ENCODE results near the gene RFNG. TPM values are rescaled to one million over a fixed set of nuclear protein-coding genes. Genes with fewer than 3 reads are reported as not detected.

Gene RFNG
- total and polyA plus RNA-seq, 2 of the 13 experiments (the other 11 are each of a cell fraction or from before 2014, with no cell fraction given): 61.4 to 64.0 TPM

DNA sequence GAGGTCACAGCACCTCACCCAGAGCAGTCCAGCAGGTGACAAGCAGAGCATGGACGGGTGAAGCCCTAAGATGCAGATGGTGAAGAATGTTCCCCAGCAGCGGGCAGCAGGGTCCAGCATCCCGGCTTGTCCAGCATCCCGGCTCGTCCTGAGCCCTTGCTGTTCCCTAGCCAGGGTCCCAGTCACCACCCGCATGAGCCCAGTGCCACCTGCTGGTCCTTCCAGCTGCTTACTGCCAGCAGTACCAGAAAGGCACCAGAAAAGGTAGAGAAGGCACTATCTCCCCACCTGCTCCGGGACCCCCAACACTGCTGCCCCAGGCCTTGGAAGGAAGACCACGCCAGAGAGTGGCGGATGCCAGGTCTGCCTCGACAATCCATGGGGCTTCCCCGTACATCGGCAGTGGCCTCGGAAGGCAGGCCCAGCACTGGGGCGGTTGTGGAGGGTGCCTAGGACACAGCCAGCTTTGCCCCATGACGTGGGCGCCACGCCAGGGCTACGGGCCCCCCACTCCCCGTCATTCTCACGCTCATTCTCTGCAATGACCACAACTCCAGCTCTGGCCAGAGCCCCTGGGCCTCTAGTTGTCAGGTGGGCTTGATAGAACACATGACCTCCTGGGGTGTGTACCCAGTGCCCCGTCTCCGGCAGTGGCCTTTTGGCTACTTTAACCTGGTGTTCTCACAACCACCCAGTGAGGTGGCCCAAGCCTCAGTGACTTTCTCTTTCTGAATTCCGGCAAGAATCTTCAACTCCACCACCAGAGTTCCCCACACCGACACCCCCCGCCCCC lies 30.3 kb downstream of the RFNG start (continued):
- TF ChIP-seq DZIP1 (CRISPR knock-in tag; IDR thresholded peaks at IDR 0.05): no peak
- TF ChIP-seq REL (CRISPR knock-in tag; conservative IDR thresholded peaks at IDR 0.05): 0 out of 2 replicates have a peak, but pooled peaks have one; percentile 59
- no peak; the same call in 1 of the 2 replicates for TF ChIP-seq MZF1 (CRISPR knock-in tag; IDR thresholded peaks at IDR 0.05; ENCODE audit: borderline replicate concordance)
- peak; percentile 65; the same call in 1 of the 2 replicates for TF ChIP-seq JUN (CRISPR knock-in tag; IDR thresholded peaks at IDR 0.05)
- no peak for TF ChIP-seq SRF (IDR thresholded peaks at IDR 0.05; ENCODE audit: low read depth, low read length)
- no peak for TF ChIP-seq CAMTA2 (CRISPR knock-in tag; IDR thresholded peaks at IDR 0.05; ENCODE audit: borderline replicate concordance)
- peak; percentile 76 for TF ChIP-seq ZC3H13 (CRISPR knock-in tag; IDR thresholded peaks at IDR 0.05)
- TF ChIP-seq MAFF (IDR thresholded peaks at IDR 0.05; ENCODE audit: low read depth, low read length): no peak
- TF ChIP-seq ZNF326 (CRISPR knock-in tag; IDR thresholded peaks at IDR 0.05; ENCODE audit: borderline replicate concordance): peak; percentile 79; the same call in 1 of the 2 replicates
- no peak; the same call in 1 of the 2 replicates for TF ChIP-seq MEIS1 (CRISPR knock-in tag; IDR thresholded peaks at IDR 0.05; ENCODE audit: borderline replicate concordance)
- no peak for TF ChIP-seq ZNF180 (CRISPR knock-in tag; IDR thresholded peaks at IDR 0.05; ENCODE audit: borderline replicate concordance, low read depth)
- TF ChIP-seq, protein P1, sequence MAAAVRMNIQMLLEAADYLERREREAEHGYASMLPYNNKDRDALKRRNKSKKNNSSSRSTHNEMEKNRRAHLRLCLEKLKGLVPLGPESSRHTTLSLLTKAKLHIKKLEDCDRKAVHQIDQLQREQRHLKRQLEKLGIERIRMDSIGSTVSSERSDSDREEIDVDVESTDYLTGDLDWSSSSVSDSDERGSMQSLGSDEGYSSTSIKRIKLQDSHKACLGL (CRISPR knock-in tag; IDR thresholded peaks at IDR 0.05): no peak; the same call in 1 of the 2 replicates
- peak; percentile 25; the same call in 1 of the 2 replicates for TF ChIP-seq ZNF619 (CRISPR knock-in tag; IDR thresholded peaks at IDR 0.05)
- TF ChIP-seq ZFP41 (CRISPR knock-in tag; IDR thresholded peaks at IDR 0.05; ENCODE audit: borderline replicate concordance): no peak
- TF ChIP-seq RARG (CRISPR knock-in tag; IDR thresholded peaks at IDR 0.05; ENCODE audit: low read depth): no peak
- TF ChIP-seq ETV6 (CRISPR knock-in tag; conservative IDR thresholded peaks at IDR 0.05): no peak; the same call in 1 of the 2 replicates
- TF ChIP-seq ZNF891 (CRISPR knock-in tag; IDR thresholded peaks at IDR 0.05): 0 out of 2 replicates have a peak, but pooled peaks have one; percentile 46
- TF ChIP-seq ZNF598 (CRISPR knock-in tag; IDR thresholded peaks at IDR 0.05; ENCODE audit: borderline replicate concordance): peak; percentile 50; the same call in 1 of the 2 replicates
- no peak for TF ChIP-seq ATF7 (IDR thresholded peaks at IDR 0.05)
- no peak for TF ChIP-seq ATF7 (CRISPR knock-in tag; IDR thresholded peaks at IDR 0.05)
- 0 out of 2 replicates have a peak, but pooled peaks have one; percentile 5 for TF ChIP-seq MTF1 (CRISPR knock-in tag; IDR thresholded peaks at IDR 0.05)
- peak; percentile 90 for TF ChIP-seq ATF7-NPFF (CRISPR knock-in tag; IDR thresholded peaks at IDR 0.05; ENCODE audit: low read depth)
- TF ChIP-seq ZNF615 (CRISPR knock-in tag; IDR thresholded peaks at IDR 0.05; ENCODE audit: borderline replicate concordance): 0 out of 2 replicates have a peak, but pooled peaks have one; percentile 42
- 0 out of 2 replicates have a peak, but pooled peaks have one; percentile 57 for TF ChIP-seq ZNF225 (CRISPR knock-in tag; IDR thresholded peaks at IDR 0.05)
- TF ChIP-seq HOXA7 (CRISPR knock-in tag; IDR thresholded peaks at IDR 0.05): no peak
- TF ChIP-seq ZFP1 (CRISPR knock-in tag; IDR thresholded peaks at IDR 0.05): 0 out of 2 replicates have a peak, but pooled peaks have one; percentile 44
- TF ChIP-seq ZNF350 (CRISPR knock-in tag; IDR thresholded peaks at IDR 0.05; ENCODE audit: borderline replicate concordance, low read depth): peak; percentile 75
- TF ChIP-seq EZH2 (conservative IDR thresholded peaks at IDR 0.05; ENCODE audit: low read depth, low read length): no peak
- TF ChIP-seq ZNF570 (CRISPR knock-in tag; IDR thresholded peaks at IDR 0.05; ENCODE audit: borderline replicate concordance): no peak
